Heart right ventricle (tissue), 16 donors: ENCODE data around the gene CCNB2. TPM values are rescaled to one million over a fixed set of nuclear protein-coding genes. Genes with fewer than 3 reads are reported as not detected.
"Not testable (repeated sequence)": the region's sequence is repeated elsewhere in the genome, so short reads cannot be mapped to it uniquely, and the experiment has no call there.

ENCODE experiments used
- ATAC-seq, 8 donors: fragments of 200-7000 bp; cut with Tn5 transposase; one replicate each; pipeline ENCODE4 v1.9.1; 2020; ENCODE audit warnings: mild to moderate bottlenecking in 8 of 8, moderate library complexity in 8 of 8, moderate number of reproducible peaks in 1 of 8
- DNase-seq, 2 donors: peaks; one replicate each; pipeline ENCODE4 v3.0.0-alpha.2; 2020
- H3K27ac ChIP-seq, 10 donors: fragments of 200-600 bp; sonication (generic) in 2 of 10; one replicate each; pipeline versions ENCODE4 v1.5.0 to v1.8.0; 2020 to 2022; ENCODE audit warnings: mild to moderate bottlenecking in 3 of 10
- H3K27me3 ChIP-seq, 7 donors: fragments of 200-600 bp; one replicate each; pipeline ENCODE4 v1.8.0; 2021 to 2022; ENCODE audit warnings: mild to moderate bottlenecking in 2 of 7
- H3K36me3 ChIP-seq, 9 donors: fragments of 200-600 bp; sonication (generic) in 1 of 9; one replicate each; pipeline versions ENCODE4 v1.5.0 to v1.8.0; 2020 to 2022; ENCODE audit warnings: mild to moderate bottlenecking in 2 of 9
- H3K4me1 ChIP-seq, 9 donors: fragments of 200-600 bp; sonication (generic) in 1 of 9; one replicate each; pipeline versions ENCODE4 v1.5.0 to v1.8.0; 2020 to 2022; ENCODE audit warnings: mild to moderate bottlenecking in 4 of 9
- H3K4me3 ChIP-seq, 10 donors: fragments of 200-600 bp; sonication (generic) in 2 of 10; one replicate each; pipeline versions ENCODE4 v1.5.0 to v1.8.0; 2020 to 2022; ENCODE audit warnings: mild to moderate bottlenecking in 7 of 10, moderate library complexity in 2 of 10
- H3K9me3 ChIP-seq, 11 donors: fragments of 200-600 bp in 10 of 11; sonication (generic) in 2 of 11; one replicate each; pipeline versions ENCODE4 v1.5.0 to v1.8.0; 2013 to 2022; ENCODE audit warnings: mild to moderate bottlenecking in 2 of 11, control low read depth in 1 of 11, moderate library complexity in 1 of 11
- WGBS, 2 donors: extraction: QIAGEN DNeasy Blood & Tissue Kit; methylation state at CpG; one replicate each; pipeline ENCODE4 v1.1.7; 2013; ENCODE audit warnings: inconsistent platforms in 1 of 2; 5-methylcytosine and 5-hydroxymethylcytosine counted together
- intact Hi-C, 10 donors: fragments of 100-400 bp; cut with DNase I; formaldehyde crosslinking; loops; one replicate each; pipeline versions ENCODE4 v1.11.1 to v1.14.2; 2022
- polyA plus RNA-seq, 2 donors: library from polyadenylated mRNA; stranded (reverse); fragments of 200-250 nt; gene quantifications; one replicate each; pipeline ENCODE4 v1.2.3, GENCODE V29; 2013
- total RNA-seq, 10 donors: library from RNA; stranded (reverse); fragmentation: NEBNext Ultra II Directional in 3 of 10; extraction: Animal tissue kit (Norgen Biotek cat#: 25700) in 3 of 10; gene quantifications; one replicate each; pipeline versions ENCODE4 v1.2.1 to v1.2.4, GENCODE V29; 2021 to 2023
- TF ChIP-seq, protein P1 (sequence below), 9 donors: fragments of 200-600 bp; sonication (generic) in 2 of 9; IDR thresholded peaks; one replicate each; pipeline versions ENCODE4 v1.5.0 to v1.8.0; 2021 to 2022; ENCODE audit warnings: antibody characterized with exemption in 9 of 9, mild to moderate bottlenecking in 5 of 9, moderate library complexity in 1 of 9
- donor health status: Arrhythmogenic right ventricular cardiomyopathy.
- donor health status: ischemic (EF 13 %, LVEDD 7.1; RV severe dilation, severe dysfunction).
- donor health status: healthy with polysubstance abuse.
- donor health status: DM: no; HTN: yes; CAD: no.
- donor health status: DM: no; HTN: no; CAD: no.
- donor health status: ischemic (EF 25% LVEDD 6.9; RV normal size, moderate dysfunction).
- donor health status: ischemic (EF 25% LVEDD 5.7; RV mildly dilated, moderate dysfunction).
- donor health status: healthy.
- donor health status: DM: yes; HTN: yes; CAD: no.
- donor health status: Ischemic cardiomyopathy.
- donor health status: ischemic (EF 35%, LVEDD 5.7; RV mildly dilated, moderate dysfunction).
- donor health status: nonischemic (EF 11% LVEDD 7.7; RV severe dilation, severe dysfunction).
- donor health status: DM: yes; HTN: yes; CAD: no.
- donor health status: PGD.
- donor health status: ischemic (EF 29% LVEDD 5.4; RV normal size, mild dysfunction).
- donor health status: nonischemic (EF 23%, LVEDD 6.1; RV moderate dilation, normal function).

CCNB2 gene
- total and polyA plus RNA-seq, 12 donors, result 0.16 to 5.9 (median 0.47) TPM; not detected in 2

- intact Hi-C loops, result no loop called here
- WGBS, 2 donors, result 93% methylated on average over 5 of the region's 5 CpGs
- no peak overlapping the region for H3K27ac ChIP-seq
- no peak for ATAC-seq
- peaks cover 0 to 59% (median 0%) of the 10 kb centered on the region in 9 donors for H3K36me3 ChIP-seq
- no peak for DNase-seq
- no peak overlapping the region for H3K4me3 ChIP-seq
- no peaks in the 10 kb centered on the region for H3K27me3 ChIP-seq
- no peaks in the 10 kb centered on the region for H3K9me3 ChIP-seq
- TF ChIP-seq, protein P1, sequence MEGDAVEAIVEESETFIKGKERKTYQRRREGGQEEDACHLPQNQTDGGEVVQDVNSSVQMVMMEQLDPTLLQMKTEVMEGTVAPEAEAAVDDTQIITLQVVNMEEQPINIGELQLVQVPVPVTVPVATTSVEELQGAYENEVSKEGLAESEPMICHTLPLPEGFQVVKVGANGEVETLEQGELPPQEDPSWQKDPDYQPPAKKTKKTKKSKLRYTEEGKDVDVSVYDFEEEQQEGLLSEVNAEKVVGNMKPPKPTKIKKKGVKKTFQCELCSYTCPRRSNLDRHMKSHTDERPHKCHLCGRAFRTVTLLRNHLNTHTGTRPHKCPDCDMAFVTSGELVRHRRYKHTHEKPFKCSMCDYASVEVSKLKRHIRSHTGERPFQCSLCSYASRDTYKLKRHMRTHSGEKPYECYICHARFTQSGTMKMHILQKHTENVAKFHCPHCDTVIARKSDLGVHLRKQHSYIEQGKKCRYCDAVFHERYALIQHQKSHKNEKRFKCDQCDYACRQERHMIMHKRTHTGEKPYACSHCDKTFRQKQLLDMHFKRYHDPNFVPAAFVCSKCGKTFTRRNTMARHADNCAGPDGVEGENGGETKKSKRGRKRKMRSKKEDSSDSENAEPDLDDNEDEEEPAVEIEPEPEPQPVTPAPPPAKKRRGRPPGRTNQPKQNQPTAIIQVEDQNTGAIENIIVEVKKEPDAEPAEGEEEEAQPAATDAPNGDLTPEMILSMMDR (IDR thresholded peaks at IDR 0.05), result no peak
- no peaks in the 10 kb centered on the region for H3K4me1 ChIP-seq
Observed at GRCh38 chr15:59119625-59120024, 14.7 kb downstream of the CCNB2 start.

GRCh38 chr15:59120937-59121336 is 16.0 kb downstream of the CCNB2 start:
- peaks cover 0 to 4% (median 0%) of the 10 kb centered on the region in 11 donors for H3K9me3 ChIP-seq
- H3K27me3 ChIP-seq, result no peaks in the 10 kb centered on the region
- DNase-seq (no peak), ATAC-seq (no peak)
- intact Hi-C loops, result no loop called here
- H3K4me3 ChIP-seq, result no peak overlapping the region
- peaks cover 0 to 57% (median 0%) of the 10 kb centered on the region in 9 donors for H3K36me3 ChIP-seq
- TF ChIP-seq, protein P1 (IDR thresholded peaks at IDR 0.05), result no peak
- WGBS, 2 donors, result 94 to 96% methylated on average over 5 of the region's 5 CpGs
- H3K27ac ChIP-seq, result no peak overlapping the region
- no peaks in the 10 kb centered on the region for H3K4me1 ChIP-seq

DNA sequence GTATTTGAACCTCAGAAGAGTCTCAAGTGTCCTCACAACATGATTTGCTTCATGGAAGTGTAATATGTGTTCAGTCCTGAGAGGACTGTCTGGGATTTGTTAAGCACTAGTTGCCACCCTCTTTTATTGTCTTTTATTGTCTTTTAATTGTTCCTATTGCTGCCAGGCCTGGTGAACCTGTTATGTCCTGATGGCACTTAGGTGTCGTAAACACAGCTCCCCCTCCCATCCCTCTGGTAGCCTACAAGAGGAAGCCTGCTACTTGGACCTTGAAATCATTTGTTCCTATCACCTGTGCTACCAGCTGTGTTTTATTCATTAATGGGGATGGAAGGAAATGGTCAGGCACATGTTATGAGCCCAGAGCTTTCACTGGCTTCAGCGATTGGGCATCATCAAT is 19.3 kb downstream of the CCNB2 start:
- TF ChIP-seq, protein P1 (IDR thresholded peaks at IDR 0.05), result no peak
- no peak overlapping the region for H3K27ac ChIP-seq
- no peaks in the 10 kb centered on the region for H3K27me3 ChIP-seq
- intact Hi-C loops, result no loop called here
- H3K4me3 ChIP-seq, result no peak overlapping the region
- WGBS, 2 donors, result 96 to 99% methylated on average over 2 of the region's 2 CpGs
- ATAC-seq (no peak), DNase-seq (no peak)
- H3K9me3 ChIP-seq, result peaks cover 0 to 35% (median 11%) of the 10 kb centered on the region in 11 donors
- H3K36me3 ChIP-seq, result peaks cover 0 to 29% (median 0%) of the 10 kb centered on the region in 9 donors
- peaks cover 0 to 7% (median 0%) of the 10 kb centered on the region in 9 donors for H3K4me1 ChIP-seq

DNA sequence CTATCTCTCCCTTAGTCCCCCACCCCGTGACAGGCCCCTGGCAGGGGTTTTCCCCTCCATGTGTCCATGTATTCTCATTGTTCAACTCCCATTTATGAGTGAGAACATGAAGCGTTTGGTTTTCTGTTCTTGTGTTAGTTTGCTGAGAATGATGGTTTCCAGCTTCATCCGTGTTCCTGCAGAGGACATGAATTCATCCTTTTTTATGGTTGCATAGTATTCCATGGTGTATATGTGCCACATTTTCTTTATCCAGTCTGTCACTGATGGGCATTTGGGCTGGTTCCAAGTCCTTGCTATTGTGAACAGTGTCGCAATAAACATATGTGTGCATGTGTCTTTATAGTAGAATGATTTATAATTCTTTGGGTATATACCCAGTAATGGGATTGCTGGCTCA is 20.7 kb downstream of the CCNB2 start:
- WGBS, 2 donors, result 98 to 99% methylated on average over 4 of the region's 4 CpGs
- ATAC-seq, result not testable (repeated sequence)

GRCh38 chr15:59127255-59127654 is 22.3 kb downstream of the CCNB2 start:
- peaks cover 0 to 43% (median 11%) of the 10 kb centered on the region in 11 donors for H3K9me3 ChIP-seq
- 88 to 97% methylated on average over 1 of the region's 1 CpG for WGBS, 2 donors
- H3K4me3 ChIP-seq, H3K27me3 ChIP-seq, H3K4me1 ChIP-seq, DNase-seq, intact Hi-C loops, H3K27ac ChIP-seq, ATAC-seq: not testable (repeated sequence)
- peaks cover 0 to 50% (median 0%) of the 10 kb centered on the region in 9 donors for H3K36me3 ChIP-seq

More for the DNA sequence above, 20.7 kb downstream of the CCNB2 start:
- Histone ChIP-seq H3K9me3 (peaks cover 0 to 43% (median 11%) of the 10 kb centered on the region in 11 donors), H3K36me3 (peaks cover 0 to 34% (median 0%) of the 10 kb centered on the region in 9 donors)
- intact Hi-C loops, H3K27ac ChIP-seq, H3K4me3 ChIP-seq, H3K27me3 ChIP-seq, DNase-seq, H3K4me1 ChIP-seq: not testable (repeated sequence)
